ENCODE measurements around the gene DGLUCY.

Gene DGLUCY

DNA sequence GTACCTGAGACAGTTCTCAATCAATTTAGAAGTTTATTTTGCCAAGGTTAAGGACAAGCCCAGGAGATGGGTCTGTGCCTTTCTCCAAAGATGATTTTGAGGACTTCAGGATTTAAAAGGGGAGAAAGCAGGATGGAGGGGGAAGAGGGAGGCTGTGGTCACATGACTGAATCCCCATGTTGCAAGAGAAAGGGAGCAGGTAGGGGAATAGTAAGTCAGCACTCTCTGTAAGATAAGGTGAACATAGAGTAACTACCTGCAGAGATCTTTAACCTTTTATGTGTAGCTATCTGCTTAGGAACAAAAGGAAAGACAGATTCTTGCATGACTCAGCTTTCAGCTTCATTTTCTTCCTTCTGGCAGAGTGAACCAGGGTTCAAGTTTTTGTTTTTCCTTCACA is 25.9 kb downstream of the DGLUCY start:
- DNase-seq (ENCODE audit: insufficient read length, low spot score) = no peak
- TF ChIP-seq, protein P1, sequence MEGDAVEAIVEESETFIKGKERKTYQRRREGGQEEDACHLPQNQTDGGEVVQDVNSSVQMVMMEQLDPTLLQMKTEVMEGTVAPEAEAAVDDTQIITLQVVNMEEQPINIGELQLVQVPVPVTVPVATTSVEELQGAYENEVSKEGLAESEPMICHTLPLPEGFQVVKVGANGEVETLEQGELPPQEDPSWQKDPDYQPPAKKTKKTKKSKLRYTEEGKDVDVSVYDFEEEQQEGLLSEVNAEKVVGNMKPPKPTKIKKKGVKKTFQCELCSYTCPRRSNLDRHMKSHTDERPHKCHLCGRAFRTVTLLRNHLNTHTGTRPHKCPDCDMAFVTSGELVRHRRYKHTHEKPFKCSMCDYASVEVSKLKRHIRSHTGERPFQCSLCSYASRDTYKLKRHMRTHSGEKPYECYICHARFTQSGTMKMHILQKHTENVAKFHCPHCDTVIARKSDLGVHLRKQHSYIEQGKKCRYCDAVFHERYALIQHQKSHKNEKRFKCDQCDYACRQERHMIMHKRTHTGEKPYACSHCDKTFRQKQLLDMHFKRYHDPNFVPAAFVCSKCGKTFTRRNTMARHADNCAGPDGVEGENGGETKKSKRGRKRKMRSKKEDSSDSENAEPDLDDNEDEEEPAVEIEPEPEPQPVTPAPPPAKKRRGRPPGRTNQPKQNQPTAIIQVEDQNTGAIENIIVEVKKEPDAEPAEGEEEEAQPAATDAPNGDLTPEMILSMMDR (IDR thresholded peaks at IDR 0.05; ENCODE audit: insufficient read depth, missing control alignments) = no peak
- FAIRE-seq = no peak

DNA sequence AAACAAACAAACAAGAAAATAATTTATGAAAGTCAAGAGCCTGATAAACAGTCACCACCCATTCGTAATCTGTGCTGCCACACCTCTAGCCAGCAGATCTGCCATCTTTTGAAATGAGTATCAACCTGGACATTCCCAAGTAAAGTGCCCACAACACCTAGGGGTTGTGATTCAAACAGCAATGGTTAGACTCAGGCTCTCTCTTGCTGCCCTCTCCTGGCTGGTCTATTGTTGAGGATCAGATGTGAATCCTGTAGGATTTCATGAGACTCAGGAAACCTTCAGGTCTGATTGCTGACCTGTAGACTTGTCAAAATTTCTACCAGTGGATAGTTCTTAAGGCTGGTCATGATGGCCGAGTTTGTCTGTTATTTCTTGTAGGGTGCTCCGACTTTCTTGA is 26.8 kb downstream of the DGLUCY start:
- DNase-seq (ENCODE audit: insufficient read length, low spot score) (no peak), FAIRE-seq (no peak)
- TF ChIP-seq, protein P1 (IDR thresholded peaks at IDR 0.05; ENCODE audit: insufficient read depth, missing control alignments) = peak; percentile 32

DNA sequence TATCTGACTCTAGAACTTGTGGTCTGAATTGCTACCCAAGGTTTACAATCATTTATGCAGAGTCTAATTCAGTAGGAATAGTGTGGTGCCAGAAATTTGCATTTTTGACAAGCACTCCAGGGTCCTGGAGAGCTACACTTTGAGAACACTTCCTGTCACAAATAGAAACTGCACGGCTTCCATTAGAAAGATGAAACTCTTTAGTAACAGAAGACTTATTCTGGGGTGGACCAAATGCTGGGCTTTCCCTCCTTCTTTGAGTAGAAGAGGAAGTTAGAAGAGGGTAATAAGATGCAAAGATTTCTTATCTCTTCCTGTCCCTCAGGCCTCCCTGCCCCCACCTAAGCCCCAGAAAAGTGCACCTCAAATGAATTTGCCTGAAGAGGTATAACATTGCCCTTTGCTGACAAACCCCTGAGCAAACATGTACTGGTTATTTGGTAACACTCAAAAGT is 28.4 kb downstream of the DGLUCY start:
- FAIRE-seq (no peak), DNase-seq (ENCODE audit: insufficient read length, low spot score) (no peak)

DNA sequence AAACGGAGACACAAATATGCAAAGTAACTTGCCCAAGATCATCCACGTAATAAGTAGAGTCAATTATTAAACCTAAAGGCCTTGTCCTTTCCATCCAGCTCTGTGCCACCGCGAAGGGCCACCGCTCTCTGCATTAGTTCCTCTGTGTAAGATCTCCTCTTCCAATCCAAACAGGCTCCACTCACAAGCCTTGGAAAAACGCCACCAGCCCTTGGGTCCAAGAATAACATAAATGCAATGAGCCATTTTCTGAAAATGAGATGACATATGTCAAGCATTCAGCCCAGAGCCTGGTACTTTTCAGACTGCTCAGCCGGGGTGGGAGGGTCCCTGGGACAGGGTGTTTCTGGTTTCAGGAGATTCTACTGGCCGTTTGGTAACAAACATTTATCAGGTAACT is 30.0 kb downstream of the DGLUCY start:
- TF ChIP-seq, protein P1 (IDR thresholded peaks at IDR 0.05; ENCODE audit: insufficient read depth, missing control alignments) = no peak
- DNase-seq (ENCODE audit: insufficient read length, low spot score) (no peak), FAIRE-seq (no peak)

More for the DNA sequence above, 28.4 kb downstream of the DGLUCY start:
- TF ChIP-seq, protein P1 (IDR thresholded peaks at IDR 0.05; ENCODE audit: insufficient read depth, missing control alignments) = no peak

DNA sequence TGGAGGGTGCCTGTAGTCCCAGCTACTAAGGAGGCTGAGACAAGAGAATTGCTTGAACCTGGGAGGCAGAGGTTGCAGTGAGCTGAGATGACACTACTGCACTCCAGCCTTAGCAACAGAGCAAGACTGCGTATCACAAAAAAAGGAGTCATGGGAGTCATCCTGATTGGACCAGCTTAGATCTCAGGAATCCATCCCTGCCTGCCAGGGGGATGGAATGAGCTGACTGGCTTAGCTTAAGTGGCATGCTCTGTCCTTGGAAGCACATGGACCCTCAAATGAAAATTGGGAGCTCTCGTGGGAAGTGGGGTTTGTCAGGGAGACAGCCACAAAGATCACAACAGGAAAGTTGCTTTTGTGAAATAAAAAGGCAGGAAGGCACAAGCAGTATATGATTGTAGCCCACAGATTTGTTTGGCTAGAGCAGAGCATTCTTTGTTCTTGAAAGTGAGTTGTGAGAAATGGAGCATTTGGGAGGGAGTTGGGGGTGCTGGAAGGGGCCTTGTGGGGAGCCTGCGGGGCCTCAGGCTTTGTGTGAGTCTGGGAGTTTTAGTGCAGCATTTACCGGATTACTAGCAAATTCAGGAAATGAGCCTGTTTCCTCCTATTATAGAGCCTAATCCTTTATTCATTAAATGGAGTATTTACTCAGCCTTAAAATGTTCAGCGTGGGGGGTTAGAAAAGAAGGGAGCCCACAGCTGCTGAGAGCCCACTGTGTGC is 30.7 kb downstream of the DGLUCY start:
- no peak for FAIRE-seq
- TF ChIP-seq, protein P1 (IDR thresholded peaks at IDR 0.05; ENCODE audit: insufficient read depth, missing control alignments) = no peak
- no peak for DNase-seq (ENCODE audit: insufficient read length, low spot score)

DNA sequence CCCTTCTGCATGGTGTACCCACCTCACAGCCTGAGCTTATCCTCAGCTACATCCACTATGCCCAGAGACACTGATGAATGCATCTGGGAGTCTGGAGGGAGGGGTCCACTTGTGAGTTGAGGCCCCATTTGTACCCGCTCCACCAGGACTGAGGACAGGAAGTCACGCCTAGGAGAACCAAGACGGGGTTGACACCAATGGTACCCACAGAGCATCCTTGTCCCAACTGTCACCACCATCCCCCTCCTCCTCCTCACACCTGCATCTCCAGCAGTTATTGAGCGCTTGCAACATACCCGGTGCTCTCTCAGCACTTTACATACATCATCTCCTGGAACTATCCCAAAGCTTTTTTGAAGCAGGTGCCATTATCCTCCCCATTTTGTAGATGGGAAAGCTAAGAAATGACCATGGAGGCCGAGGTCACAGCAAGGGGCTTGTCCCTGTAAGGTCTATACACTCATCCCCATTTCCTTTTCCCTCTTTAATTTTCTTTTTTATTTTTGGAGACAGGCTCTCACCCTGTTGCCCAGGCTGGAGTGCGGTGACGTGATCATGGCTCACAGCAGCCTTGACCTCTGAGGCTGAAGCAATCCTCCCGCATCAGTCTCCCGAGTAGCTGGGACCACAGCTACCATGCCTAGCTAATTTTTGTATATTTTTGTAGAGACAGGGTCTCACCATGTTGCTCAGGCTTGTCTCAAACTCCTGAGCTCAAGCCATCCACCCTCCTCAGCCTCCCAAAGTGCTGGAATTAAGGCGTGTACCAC is 31.7 kb downstream of the DGLUCY start:
- FAIRE-seq (no peak), DNase-seq (ENCODE audit: insufficient read length, low spot score) (no peak)
- TF ChIP-seq, protein P1 (IDR thresholded peaks at IDR 0.05; ENCODE audit: insufficient read depth, missing control alignments) = no peak

DNA sequence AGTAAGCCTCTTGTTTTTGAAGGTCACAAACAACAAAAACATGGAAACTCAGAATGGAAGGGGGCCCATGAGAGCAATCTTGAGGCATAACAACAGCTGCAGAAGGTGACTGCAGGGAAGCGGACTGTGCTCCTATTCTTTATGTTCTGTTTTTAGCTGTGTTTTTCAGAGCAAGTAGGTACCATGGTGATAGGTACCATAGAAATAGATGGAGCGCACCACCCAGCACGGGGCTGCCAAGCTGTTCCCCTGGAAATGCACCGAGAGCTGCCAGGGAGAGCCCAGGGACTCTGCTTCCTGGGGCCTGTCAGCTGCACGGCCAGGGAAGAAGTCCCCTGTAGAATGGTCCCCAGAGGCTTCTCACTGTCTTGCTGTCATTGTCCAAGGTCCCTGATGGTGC is 32.8 kb downstream of the DGLUCY start:
- TF ChIP-seq, protein P1 (IDR thresholded peaks at IDR 0.05; ENCODE audit: insufficient read depth, missing control alignments) = no peak
- DNase-seq (ENCODE audit: insufficient read length, low spot score) = no peak
- no peak for FAIRE-seq

Measured in D721Med (cell line).